Sigmoid colon (tissue), 4 donors: Measurements from ENCODE around the gene LASP1NB.

Source experiments
- POLR2A ChIP-seq, 2 donors: fragments of 450-650 bp; IDR thresholded peaks; one replicate each; pipeline ENCODE4 v1.6.1; 2016; ENCODE audit warnings: antibody characterized with exemption in 2 of 2, mild to moderate bottlenecking in 2 of 2, moderate library complexity in 2 of 2
- POLR2AphosphoS5 ChIP-seq, 4 donors: sonication (generic); formaldehyde crosslinking; IDR thresholded peaks; one replicate each; pipeline ENCODE4 v1.6.1; 2017; ENCODE audit warnings: antibody characterized with exemption in 4 of 4
- TF ChIP-seq, protein P1 (sequence below), 4 experiments: fragments of 450-650 bp in 3 of 4; fragments of 200-600 bp in 1 of 4; IDR thresholded peaks; one replicate each; pipeline ENCODE4 v1.5.1; 2016 to 2019; ENCODE audit warnings: antibody characterized with exemption in 4 of 4, mild to moderate bottlenecking in 3 of 4, moderate library complexity in 2 of 4

DNA sequence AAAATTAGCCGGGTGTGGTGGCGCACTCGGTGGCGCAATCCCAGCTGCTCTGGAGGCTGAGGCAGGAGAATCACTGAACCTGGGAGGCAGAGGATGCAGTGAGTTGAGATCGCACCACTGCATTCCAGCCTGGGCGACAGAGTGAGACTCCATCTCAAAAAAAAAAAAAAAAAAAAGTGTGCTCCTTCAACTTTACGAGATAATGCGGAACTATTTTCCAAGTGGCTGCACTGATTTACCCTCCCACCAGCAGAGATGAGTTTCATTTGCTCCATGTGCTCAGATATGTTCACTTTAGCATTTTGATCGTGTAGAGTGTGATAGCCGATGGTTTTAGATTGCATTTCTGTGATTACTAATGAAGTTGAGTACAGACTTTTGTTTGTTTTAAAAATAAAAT, 20.0 kb upstream of the LASP1NB start:
- TF ChIP-seq, protein P1, sequence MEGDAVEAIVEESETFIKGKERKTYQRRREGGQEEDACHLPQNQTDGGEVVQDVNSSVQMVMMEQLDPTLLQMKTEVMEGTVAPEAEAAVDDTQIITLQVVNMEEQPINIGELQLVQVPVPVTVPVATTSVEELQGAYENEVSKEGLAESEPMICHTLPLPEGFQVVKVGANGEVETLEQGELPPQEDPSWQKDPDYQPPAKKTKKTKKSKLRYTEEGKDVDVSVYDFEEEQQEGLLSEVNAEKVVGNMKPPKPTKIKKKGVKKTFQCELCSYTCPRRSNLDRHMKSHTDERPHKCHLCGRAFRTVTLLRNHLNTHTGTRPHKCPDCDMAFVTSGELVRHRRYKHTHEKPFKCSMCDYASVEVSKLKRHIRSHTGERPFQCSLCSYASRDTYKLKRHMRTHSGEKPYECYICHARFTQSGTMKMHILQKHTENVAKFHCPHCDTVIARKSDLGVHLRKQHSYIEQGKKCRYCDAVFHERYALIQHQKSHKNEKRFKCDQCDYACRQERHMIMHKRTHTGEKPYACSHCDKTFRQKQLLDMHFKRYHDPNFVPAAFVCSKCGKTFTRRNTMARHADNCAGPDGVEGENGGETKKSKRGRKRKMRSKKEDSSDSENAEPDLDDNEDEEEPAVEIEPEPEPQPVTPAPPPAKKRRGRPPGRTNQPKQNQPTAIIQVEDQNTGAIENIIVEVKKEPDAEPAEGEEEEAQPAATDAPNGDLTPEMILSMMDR (IDR thresholded peaks at IDR 0.05): no peak
- TF ChIP-seq POLR2AphosphoS5 (IDR thresholded peaks at IDR 0.05) (no peak), POLR2A (IDR thresholded peaks at IDR 0.05) (no peak)
